Measurements from ENCODE around the gene TMEM132A. TPM values are rescaled to one million over a fixed set of nuclear protein-coding genes. Genes with fewer than 3 reads are reported as not detected.

Gene TMEM132A
- total RNA-seq, 6 experiments from 2014 or later = 23.8 to 32.2 (median 26.9) TPM

DNA sequence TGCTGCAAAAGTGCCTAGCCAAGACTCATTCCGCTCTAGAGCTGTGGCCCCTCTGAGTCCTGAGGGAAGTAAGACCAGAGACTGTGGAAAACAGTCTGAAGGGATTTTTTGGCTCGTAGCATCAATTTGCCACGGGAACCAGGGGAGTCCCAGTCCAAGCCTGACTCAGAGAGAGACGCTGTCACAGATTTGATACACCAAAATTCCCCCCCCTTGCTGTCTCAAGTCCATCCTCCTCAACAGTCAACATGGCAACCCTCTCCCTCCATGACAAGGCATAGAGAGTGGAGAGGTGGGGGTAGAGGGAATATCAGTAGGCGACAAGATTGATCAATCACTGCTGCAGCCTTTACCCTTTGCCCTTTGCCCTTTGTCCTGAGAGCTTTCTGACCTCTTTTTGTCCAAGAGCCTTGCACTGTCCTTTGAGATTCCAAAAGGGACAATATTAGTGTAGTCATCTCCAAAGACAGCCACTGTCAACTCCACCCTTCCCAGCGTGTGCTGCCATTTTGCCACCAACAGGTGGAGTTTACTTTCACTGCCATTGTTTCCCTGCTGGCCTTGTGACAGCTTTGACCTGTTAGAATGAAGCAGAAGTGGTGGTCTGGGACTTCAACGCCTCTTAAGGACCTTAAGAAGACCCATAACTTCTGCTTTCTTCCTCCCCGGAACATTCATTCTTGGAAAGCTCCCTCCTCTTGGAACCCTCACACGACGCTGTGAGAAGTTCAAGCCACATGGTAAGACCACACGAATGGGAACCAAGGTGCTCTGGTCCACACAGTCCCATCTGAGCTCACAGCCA lies 20.4 kb downstream of the TMEM132A start:
- H3K4me3 Mint-ChIP-seq = no peak overlapping the region
- no peak for DNase-seq
- H3K4me1 Mint-ChIP-seq (ENCODE audit: low read depth) = no peaks in the 10 kb centered on the region
- TF ChIP-seq, protein P1, sequence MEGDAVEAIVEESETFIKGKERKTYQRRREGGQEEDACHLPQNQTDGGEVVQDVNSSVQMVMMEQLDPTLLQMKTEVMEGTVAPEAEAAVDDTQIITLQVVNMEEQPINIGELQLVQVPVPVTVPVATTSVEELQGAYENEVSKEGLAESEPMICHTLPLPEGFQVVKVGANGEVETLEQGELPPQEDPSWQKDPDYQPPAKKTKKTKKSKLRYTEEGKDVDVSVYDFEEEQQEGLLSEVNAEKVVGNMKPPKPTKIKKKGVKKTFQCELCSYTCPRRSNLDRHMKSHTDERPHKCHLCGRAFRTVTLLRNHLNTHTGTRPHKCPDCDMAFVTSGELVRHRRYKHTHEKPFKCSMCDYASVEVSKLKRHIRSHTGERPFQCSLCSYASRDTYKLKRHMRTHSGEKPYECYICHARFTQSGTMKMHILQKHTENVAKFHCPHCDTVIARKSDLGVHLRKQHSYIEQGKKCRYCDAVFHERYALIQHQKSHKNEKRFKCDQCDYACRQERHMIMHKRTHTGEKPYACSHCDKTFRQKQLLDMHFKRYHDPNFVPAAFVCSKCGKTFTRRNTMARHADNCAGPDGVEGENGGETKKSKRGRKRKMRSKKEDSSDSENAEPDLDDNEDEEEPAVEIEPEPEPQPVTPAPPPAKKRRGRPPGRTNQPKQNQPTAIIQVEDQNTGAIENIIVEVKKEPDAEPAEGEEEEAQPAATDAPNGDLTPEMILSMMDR (IDR thresholded peaks at IDR 0.05) = peak; percentile 54
- no peaks in the 10 kb centered on the region; the same call in 1 of the 2 replicates for H3K36me3 Mint-ChIP-seq (ENCODE audit: low read depth)
- H3K27me3 Mint-ChIP-seq (ENCODE audit: insufficient read depth) = peaks cover 8% of the 10 kb centered on the region
- no peaks in the 10 kb centered on the region for H3K9me3 Mint-ChIP-seq
- no peak overlapping the region for H3K27ac Mint-ChIP-seq

DNA sequence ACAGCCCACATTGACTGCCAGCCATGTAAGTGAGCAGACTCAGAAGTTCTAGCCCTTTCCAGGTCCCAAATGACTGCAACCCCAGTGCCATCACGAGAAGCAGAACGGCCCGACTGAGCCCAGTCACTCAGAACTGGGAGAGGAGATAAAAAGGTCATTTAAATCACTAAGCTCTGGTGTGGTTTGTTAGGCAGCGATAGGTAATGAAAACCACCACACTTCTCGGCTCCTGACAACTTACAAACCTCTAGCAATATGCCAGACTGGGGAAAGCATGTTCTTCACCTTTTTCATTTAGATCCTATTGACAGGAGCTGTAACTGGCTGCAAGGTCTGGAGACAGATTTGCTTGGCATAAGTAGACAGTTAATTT lies 21.0 kb downstream of the TMEM132A start:
- Mint-ChIP-seq H3K27me3 (ENCODE audit: insufficient read depth) (peaks cover 8% of the 10 kb centered on the region), H3K4me1 (ENCODE audit: low read depth) (no peaks in the 10 kb centered on the region), H3K9me3 (no peaks in the 10 kb centered on the region), H3K4me3 (no peak overlapping the region), H3K36me3 (ENCODE audit: low read depth) (no peaks in the 10 kb centered on the region; the same call in 1 of the 2 replicates), H3K27ac (no peak overlapping the region)
- no peak for DNase-seq
- TF ChIP-seq, protein P1 (IDR thresholded peaks at IDR 0.05) = no peak

DNA sequence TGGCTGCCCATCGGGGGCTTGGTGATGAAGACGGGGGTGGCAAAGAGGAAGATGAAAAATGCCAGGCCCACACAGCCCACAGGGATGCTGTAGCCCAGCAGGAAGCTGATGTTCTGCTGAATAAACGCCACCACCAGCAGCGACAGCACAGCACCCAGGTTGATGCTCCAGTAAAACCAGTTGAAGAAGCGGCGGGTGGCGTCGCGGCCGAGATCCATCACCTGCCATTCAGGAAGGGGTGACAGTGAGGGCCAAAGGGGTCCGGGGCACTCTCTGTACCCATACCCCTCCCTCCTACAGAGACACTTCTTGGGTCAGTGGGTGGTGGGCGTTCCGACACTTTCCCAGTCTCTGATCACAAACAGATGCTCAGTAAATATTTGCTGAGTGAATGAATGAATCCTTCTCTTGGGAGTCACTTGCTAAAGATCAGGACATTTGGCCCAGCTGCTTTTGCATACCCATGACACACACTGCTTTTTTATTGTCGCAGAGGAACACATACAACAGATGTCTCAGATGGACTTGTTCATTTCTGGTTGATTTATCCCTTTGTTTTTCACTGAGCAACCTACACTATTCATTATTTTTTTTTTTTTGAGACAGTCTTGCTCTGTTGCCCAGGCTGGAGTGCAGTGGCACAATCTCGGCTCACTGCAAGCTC lies 22.5 kb downstream of the TMEM132A start:
- Mint-ChIP-seq H3K4me1 (ENCODE audit: low read depth) (no peaks in the 10 kb centered on the region), H3K4me3 (no peak overlapping the region), H3K27me3 (ENCODE audit: insufficient read depth) (no peaks in the 10 kb centered on the region; the same call in 1 of the 2 replicates), H3K27ac (no peak overlapping the region), H3K36me3 (ENCODE audit: low read depth) (no peaks in the 10 kb centered on the region; the same call in 1 of the 2 replicates), H3K9me3 (no peaks in the 10 kb centered on the region)
- TF ChIP-seq, protein P1 (IDR thresholded peaks at IDR 0.05) = no peak
- no peak for DNase-seq

DNA sequence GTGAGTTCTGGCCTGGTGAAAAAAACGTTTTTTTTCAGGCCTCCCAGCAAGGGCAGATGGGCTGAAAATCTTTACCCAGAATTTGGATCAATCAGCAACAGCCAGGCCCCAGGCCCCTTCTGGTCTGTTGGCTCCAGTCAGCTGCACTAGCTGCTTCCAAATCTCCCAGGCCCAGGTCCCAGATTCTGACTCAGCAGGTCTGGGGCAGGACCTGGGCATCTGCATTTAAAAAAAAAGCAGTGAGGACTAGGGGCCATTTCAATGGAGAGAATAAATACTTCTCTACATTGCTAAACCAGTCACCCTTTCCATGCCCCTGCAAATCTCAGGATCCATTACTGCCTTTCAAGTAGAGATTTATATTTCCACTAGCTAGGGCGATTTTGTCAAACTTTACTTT lies 23.4 kb downstream of the TMEM132A start:
- H3K27ac Mint-ChIP-seq = no peak overlapping the region
- H3K4me3 Mint-ChIP-seq = no peak overlapping the region
- no peaks in the 10 kb centered on the region; the same call in 1 of the 2 replicates for H3K36me3 Mint-ChIP-seq (ENCODE audit: low read depth)
- H3K9me3 Mint-ChIP-seq = no peaks in the 10 kb centered on the region
- no peaks in the 10 kb centered on the region; the same call in 1 of the 2 replicates for H3K27me3 Mint-ChIP-seq (ENCODE audit: insufficient read depth)
- peaks cover 7% of the 10 kb centered on the region for H3K4me1 Mint-ChIP-seq (ENCODE audit: low read depth)
- TF ChIP-seq, protein P1 (IDR thresholded peaks at IDR 0.05) = no peak
- no peak for DNase-seq

DNA sequence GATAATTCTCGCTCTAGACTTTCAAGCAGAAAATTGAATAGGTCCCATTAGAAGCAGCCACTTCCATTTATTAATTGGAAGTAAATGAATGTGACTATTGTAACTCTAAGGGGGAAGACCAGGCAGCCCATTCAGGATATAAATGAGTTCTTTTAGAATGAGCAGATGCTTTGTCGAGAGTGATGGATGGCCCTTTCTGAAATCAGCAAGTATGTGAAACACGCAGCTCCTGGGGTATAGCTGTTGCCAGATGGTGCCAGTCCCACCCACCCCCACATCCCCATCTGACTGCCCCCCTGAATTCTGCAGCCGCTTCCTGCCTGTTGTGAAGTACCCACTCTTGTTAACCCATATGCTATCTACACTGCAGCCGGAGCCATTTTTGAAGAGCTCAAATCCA lies 24.0 kb downstream of the TMEM132A start:
- Mint-ChIP-seq H3K4me3 (no peak overlapping the region), H3K27ac (no peak overlapping the region), H3K4me1 (ENCODE audit: low read depth) (peaks cover 11% of the 10 kb centered on the region), H3K9me3 (no peaks in the 10 kb centered on the region), H3K36me3 (ENCODE audit: low read depth) (no peaks in the 10 kb centered on the region; the same call in 1 of the 2 replicates), H3K27me3 (ENCODE audit: insufficient read depth) (no peaks in the 10 kb centered on the region; the same call in 1 of the 2 replicates)
- DNase-seq = no peak
- TF ChIP-seq, protein P1 (IDR thresholded peaks at IDR 0.05) = no peak

Measured in HFFc6 (cell line).